Islet precursor cell (in vitro differentiated cells): ENCODE data around the gene POP7.

Source experiments
- DNase-seq: peaks from one replicate; pipeline ENCODE4 v3.0.0-alpha.2; 2018

The POP7 gene

DNA sequence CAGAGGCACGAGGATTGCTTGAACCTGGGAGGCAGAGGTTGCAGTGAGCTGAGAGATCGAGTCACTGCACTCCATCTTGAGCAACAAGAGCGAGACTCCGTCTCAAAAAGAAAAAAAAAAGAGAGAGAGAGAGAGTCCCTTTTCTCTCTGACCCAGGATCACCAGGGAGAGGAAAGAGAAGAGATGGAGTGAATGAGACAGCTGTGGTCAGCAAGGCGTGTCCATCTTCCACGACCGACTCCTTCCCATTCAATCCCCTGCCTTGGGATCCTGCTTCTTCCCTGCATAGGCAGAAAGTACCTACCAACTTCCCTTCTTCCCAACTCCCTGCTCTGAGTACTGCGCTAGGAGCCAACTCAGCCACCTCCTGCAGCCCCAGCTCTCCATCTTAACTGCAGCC lies 22.3 kb downstream of the POP7 start:
- no peak for DNase-seq

DNA sequence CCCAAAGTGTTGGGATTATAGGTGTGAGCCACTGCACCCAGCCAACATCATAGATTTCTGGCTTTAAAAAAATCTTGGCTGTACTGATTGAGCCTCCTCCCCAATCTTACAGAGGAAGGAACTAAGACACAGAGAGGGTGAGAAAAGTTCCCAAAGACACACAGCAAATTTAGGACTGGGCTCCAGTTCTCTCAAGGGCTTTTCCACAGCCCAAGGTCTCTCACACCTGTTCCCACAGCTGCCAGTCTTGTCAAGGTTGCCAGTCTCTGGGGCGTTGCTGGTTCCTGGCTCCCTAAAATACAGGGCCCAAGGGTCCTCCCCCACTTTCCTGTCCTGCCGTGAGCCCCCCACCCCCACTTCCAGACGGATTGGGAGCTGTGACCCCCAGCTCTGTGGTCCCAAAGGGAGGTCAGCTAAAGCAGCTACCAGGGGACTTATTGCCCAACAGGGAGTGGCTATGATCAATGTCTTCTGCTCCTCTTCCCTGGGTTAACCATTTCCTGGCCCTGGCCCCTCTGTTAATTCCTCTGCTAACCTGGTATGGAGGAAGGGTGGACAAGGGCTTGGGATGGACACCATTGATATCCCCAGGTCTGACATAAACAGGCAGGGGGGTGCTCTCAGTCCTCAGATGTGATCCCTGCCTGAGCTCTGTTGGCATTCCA lies 24.3 kb downstream of the POP7 start:
- DNase-seq = no peak

DNA sequence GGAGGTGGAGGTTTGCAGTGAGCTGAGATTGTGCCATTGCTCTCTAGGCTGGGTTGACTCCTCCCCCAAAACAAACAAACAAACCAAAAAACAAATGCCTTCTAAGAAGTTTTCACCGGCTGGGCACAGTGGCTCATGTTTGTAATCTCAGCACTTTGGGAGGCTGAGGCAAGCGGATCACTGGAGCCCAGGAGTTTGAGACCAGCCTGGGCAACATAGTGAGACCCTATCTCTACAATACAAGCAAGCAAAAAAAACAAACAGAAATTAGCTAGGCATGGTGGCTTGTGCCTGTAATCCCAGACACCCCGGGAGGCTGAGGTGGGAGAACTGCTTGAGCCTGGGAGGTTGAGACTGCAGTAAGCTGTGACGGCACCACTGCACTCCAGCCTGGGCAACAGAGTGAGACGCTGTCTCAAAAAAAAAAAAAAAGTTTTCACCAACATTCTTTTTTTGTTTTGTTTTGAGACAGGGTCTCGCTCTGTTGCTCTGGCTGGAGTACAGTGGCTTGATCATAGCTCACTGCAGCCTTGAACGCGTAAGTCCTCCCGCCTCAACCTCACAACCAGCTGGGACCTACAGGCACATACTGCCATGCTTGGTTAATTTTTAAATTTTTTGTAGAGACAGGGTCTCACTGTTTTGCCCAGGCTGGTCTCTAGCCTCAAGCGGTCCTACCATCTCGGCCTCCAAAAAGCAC lies 26.2 kb downstream of the POP7 start:
- DNase-seq = no peak

DNA sequence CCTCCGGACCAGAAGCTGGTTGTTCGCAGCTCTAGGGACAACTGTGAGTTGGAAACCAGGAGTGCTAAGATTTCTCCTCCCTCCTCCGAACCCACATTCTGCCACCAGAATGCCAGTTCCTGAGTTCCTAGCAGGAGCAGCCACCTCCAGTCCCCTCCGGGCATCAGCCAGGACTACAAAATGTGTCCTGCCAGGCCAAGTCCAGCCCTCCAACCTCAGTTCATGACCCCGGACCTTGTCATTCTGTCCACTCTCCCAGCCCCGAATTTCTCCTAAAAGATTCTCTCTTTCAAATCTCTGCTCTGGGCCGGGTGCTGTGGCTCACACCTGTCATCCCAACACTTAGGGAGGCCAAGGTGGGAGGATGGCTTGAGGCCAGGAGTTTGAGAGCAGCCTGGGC lies 29.8 kb downstream of the POP7 start:
- no peak for DNase-seq

DNA sequence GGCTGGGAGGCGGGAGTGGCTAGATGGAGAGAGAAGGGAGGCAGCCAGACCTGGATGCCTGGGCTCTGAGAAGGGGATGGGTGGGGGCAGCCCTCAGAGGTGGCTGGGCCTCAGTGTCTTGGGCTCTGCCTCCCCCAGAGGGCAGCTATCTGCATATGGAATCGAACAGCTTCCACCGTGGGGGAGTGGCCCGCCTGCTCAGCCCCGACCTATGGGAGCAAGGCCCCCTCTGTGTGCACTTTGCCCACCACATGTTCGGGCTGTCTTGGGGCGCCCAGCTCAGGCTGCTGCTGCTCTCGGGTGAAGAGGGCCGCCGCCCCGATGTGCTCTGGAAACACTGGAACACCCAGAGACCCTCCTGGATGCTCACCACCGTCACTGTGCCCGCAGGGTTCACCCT lies 30.8 kb downstream of the POP7 start:
- DNase-seq = no peak

DNA sequence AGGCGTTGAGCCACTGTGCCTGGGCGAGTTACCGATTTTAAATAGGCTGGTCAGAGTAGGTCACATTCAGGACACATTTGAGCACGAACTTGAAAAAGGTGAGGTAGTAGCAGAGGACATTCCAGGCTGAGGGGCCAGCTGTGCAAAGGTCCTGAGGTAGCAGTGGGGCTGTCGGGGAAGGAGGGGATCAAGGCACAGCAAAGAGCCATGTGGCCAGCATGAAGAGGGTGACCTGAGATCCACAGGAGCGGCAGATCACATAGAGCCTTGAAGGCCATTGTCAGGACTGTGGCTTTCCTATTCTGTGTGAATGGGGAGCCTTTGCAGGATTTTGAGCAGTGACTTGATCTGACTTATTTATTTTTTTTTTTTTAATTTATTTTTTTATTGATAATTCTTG lies 34.0 kb downstream of the POP7 start:
- no peak for DNase-seq

DNA sequence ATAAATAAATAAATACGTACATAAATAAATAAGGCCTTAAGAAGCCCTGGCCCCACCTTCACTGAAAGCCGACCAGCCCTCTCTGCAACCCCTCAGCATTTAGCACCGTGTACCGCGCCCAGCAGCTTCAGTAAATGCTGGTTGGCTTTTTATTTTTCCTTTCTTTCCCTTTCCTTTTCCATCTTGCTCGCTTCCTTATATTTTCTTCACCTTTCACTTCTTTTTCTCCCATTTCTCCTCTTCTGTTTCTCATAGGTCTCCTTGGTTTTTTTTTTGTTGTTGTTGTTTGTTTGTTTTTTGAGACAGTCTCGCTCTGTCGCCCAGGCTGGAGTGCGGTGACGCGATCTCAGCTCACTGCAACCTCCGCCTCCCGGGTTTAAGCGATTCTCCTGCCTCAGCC lies 38.7 kb downstream of the POP7 start:
- DNase-seq = no peak

DNA sequence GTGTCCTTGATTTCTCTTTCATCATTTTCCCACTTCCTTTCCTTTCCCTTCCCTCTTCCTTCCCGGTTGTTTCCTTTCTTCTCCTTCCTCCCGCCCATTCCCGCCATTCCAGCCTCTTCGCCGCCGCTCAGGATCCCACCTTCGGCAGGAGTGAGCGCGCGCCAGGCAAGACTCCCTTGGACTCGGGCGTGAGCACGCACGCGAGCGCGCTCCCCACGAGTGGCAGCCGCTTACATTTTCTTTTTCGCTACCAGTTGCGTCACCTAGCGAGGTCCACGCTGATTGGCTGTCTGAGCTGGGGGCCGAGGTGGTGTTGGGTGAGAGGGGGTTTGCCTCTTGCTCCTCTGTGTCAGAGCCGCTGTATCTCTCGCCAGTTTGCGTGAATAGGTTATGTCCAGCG lies 39.3 kb downstream of the POP7 start:
- no peak for DNase-seq

DNA sequence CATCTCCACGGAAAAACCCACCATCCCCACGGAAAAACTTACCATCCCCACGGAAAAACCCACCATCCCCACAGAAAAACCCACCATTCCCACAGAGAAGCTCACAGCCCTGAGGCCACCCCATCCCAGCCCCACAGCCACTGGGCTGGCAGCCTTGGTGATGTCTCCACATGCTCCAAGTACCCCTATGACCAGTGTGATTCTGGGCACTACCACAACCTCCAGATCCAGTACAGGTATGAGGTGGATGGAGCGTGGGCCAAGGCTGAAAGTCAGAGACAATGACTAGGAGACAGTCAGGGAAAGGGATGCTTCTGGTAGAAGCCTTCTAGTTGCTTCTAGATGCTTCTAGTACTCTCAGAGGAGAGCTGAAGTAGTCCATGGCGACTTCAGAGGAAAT lies 47.1 kb downstream of the POP7 start:
- no peak for DNase-seq

DNA sequence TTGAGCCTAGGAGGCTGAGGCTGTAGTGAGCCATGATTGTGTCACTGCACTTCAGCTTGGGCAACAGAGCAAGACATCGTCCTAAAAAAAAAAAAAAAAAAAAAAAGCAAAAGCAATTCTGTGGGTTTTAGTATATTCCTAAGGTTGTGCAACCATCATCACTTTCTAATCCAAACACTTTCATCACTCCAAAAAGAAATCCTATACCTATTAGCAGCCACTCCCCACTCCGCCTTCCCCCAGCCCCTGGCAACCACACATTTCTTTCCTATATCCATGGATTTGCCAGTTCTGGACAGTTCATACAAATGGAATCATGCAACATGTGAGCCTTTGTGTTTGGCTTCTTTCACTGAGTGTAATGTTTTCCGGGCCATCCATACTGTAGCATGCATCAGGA lies 47.8 kb downstream of the POP7 start:
- no peak for DNase-seq
